ENCODE measurements around the gene TMOD2. TPM values are rescaled to one million over a fixed set of nuclear protein-coding genes. Genes with fewer than 3 reads are reported as not detected.

The TMOD2 gene
- total and polyA plus RNA-seq, 2 of the 8 experiments (the other 6 are each of a cell fraction or from before 2014, with no cell fraction given): 0.80 to 6.5 TPM

DNA sequence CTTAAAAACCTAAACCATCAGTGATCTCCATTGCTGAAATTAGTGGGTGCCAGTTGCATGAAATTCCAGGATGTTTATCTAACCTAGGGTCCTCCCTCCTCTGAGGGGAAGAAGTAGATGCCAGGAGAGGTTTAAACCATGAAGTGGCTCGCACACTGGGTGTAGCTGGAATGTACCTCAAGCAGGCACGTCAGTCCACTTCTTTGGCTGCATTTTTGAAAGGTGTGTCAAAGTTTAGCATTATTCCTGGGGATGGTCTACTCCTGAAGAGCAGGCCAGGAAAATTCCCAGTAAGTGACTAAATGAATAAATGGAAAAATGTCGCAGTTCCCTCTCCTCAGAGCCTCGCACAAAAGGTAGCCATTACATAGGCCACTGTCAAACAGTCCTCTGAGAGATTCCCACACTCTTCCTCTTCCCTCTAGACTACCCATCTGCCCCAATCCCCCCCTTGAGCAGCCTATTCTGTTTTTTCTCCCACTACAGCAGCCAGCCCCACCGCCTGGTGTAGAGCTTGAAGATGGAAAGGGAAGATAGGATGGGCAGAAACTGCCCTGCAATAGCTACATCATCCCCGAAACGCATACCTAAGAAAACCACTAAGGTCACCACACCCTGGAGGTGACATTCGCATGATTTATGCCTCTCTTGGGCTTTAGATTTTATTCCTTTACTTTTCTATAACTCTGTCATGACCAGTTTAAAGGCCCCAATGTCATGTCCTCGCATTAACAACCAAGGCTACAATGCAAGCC is 77.4 kb downstream of the TMOD2 start (continued):
- no peak for TF ChIP-seq YY1 (IDR thresholded peaks at IDR 0.05; ENCODE audit: low read depth, low read length)

Measured in H1 (cell line).